ENCODE results near the gene TMEM242.

Gene TMEM242

DNA sequence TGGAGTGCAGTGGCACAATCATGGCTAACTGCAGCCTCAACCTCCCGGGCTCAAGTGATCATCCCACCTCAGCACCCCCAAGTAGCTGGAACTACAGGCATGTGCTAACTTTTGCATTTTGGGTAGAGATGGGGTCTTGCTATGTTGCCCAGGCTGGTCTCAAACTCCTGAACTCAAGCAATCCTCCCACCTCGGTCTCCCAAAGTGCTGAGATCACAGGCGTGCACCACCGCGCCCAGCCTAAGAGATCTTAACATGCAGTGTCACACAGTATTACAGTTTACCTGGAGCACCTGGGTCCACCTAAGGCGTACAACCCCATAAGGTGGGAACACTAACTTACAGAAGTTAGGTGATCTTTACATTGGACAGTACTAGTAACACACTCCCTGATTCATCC lies 29.5 kb downstream of the TMEM242 start:
- TF ChIP-seq, protein P1, sequence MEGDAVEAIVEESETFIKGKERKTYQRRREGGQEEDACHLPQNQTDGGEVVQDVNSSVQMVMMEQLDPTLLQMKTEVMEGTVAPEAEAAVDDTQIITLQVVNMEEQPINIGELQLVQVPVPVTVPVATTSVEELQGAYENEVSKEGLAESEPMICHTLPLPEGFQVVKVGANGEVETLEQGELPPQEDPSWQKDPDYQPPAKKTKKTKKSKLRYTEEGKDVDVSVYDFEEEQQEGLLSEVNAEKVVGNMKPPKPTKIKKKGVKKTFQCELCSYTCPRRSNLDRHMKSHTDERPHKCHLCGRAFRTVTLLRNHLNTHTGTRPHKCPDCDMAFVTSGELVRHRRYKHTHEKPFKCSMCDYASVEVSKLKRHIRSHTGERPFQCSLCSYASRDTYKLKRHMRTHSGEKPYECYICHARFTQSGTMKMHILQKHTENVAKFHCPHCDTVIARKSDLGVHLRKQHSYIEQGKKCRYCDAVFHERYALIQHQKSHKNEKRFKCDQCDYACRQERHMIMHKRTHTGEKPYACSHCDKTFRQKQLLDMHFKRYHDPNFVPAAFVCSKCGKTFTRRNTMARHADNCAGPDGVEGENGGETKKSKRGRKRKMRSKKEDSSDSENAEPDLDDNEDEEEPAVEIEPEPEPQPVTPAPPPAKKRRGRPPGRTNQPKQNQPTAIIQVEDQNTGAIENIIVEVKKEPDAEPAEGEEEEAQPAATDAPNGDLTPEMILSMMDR (IDR thresholded peaks at IDR 0.05): no peak

DNA sequence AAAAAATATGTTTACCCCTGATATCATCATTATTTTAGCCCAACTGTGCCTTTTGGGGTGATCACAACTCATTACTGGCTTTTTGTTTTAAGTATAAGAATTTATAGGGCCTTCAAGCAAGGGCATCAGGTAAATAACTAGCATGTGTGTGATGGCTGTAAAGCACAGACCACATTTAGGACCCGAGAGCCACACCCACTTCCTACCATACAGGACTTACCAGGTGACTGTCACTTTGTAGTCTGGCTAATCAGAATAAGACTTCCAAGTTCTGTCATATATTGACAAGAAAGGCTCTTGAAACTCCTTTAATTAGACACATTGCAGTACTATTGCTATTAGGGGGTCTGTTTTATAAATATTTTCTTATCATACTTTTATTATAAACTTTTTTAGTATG lies 31.1 kb downstream of the TMEM242 start:
- TF ChIP-seq, protein P1 (IDR thresholded peaks at IDR 0.05): no peak

DNA sequence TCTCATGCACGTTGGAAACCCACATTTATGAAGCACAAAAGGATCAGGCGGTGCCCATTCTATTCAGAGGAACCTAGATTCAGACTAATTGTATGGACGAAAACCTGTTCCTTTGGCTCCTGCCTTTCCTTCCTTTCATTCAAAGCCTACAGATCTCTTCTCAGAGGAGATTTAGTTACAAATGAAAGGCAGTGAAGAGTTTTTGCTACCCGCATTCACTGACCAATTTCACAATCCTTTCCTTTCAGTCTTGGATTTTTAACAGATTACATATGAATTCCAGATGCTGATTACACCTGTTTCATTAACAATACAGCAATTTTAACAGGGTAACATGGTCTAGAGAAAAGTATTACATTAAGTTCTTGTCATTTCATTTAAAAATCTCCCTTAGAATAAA lies 32.0 kb downstream of the TMEM242 start:
- TF ChIP-seq, protein P1 (IDR thresholded peaks at IDR 0.05): no peak

DNA sequence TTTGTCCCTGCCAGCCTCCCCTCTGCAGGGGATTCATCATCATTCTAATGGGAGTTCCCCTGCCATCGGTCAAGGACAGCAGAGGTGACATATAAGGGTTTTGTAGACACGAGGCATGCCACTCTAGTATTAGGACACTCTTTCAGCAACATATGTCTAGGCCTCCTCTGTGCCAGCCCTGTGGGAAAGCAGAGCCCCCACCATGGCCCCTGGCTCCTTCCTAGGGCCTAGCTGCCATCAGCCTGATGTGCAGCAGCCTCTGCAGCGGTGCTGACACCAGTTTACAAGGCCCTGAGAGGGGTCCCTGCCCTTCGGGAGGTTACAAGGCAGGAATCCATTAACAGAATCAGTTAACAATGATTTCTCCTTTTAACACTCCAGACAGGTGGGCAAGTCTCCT lies 32.5 kb downstream of the TMEM242 start:
- TF ChIP-seq, protein P1 (IDR thresholded peaks at IDR 0.05): no peak

DNA sequence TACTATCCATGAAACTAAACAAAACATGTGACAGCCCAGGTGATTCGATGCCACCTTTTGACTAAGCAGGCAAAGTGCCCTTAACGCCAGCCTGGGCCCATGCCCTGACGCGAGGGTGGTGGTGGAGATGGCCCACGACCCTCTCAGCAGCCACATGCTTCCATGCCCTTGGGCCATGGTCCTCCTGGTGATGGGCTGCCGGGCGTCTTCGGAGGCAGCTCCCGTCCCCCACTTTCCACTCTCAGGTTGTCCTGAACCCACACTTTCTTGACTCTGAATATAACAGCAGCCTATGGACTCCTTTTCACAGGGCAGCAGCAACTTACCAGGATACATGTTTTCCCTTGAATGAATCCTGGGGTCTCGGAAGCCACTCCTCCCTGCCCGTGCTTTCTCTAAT lies 33.6 kb downstream of the TMEM242 start:
- TF ChIP-seq, protein P1 (IDR thresholded peaks at IDR 0.05): no peak

DNA sequence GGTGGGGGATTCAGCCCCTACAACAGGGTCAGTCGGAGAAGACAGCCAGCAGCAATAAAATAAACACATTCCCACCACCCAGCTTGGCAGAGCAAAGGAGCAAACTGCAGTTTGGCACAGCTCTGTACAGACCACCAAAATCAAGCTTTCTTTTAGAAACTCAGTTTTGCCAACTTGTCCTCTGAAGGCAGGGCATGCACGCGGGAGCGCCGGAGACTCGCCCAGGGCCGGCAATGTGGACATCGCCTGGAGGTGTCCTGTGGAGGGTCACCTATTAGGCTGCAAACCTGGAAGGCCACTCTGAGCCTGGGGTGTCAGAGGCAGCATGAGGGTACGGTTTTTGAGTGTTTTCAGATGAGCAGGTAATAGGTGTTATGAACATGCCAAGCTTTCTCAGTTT lies 34.7 kb downstream of the TMEM242 start:
- TF ChIP-seq, protein P1 (IDR thresholded peaks at IDR 0.05): no peak

DNA sequence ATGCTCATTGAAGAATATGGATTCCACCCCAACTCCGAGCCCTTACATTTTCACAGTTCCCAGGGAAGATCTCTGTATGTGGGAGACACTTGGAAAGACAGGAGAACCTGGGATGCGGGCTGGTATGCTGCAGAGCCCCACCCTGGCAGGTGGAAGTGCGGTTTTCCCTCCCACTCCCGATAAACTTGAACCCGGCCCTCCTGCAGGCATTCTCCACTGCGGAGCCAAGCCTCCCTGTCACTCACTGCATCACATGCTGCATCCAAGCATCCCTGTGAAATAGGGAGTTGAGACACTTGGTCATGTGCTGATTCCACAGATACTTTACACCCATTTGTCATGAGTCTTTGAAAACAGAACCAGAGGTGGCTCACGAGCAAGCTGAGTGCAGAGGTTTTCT lies 35.4 kb downstream of the TMEM242 start:
- TF ChIP-seq, protein P1 (IDR thresholded peaks at IDR 0.05): no peak

DNA sequence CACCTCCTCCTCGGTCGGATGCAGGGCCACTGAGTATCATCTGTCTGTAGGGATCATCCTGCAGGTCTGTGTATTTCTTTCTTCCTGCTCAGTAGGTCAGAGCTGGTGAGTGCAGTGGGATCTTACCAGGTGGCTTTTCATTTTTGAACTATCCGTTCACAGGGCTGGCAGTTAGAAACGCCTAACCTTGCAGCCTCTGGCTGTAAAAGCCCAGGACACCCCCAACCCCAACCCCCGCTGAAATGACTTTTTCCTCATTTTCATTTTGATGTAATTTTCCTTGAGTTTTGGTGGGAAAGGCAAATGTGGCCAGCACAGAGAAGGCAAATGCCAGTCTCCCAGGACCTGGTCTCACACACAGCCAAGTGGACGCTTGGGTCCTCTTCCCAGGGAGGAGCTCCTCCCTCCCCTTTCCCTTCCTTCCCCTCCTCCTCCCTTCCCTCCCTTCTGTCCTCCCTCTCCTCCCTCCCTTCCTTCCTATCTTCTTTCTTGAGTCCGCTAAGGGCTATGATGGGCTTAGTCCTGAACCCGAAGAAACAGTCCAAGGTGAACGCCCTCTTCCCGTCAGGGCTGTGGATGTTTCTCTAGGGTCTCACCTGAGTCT lies 36.0 kb downstream of the TMEM242 start:
- TF ChIP-seq, protein P1 (IDR thresholded peaks at IDR 0.05): no peak

Data from LNCAP (cell line).